Activated CD4-positive, alpha-beta T cell treated with anti-CD3 and anti-CD28 coated beads for 24 hours (primary cell): ENCODE results near the gene FREY1.

ENCODE experiments used
- DNase-seq, 2 donors: peaks; one replicate each; pipeline ENCODE4 v3.0.0-alpha.2; 2020; ENCODE audit warnings: low read depth in 2 of 2

The FREY1 gene

GRCh38 chr11:45895553-45896259 lies 11.4 kb downstream of the FREY1 start:
- no peak for DNase-seq

GRCh38 chr11:45894555-45895247 lies 12.4 kb downstream of the FREY1 start:
- no peak for DNase-seq

DNA sequence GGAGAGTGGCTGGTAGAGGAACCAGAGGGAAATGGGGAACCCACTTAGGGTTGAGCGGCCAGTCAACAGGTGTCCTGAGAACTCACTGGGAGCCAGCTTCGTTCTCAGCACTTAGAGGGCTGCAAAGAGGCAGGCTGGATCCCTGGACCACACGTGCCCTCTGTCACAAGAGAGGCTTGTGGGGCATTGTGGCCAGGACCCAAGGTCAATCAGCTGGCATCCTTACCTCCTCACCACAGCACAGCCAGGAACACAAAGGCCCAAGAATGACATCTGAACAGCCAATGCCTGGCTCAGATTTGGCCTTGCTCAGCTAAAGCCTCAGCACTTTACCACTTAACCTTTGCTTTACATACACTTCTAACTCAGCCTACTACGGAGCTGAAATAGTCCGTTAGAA lies 14.2 kb downstream of the FREY1 start:
- DNase-seq = no peak

GRCh38 chr11:45890886-45891550 lies 16.1 kb downstream of the FREY1 start:
- DNase-seq = no peak

- DNase-seq = no peak
These were observed 17.1 kb downstream of the FREY1 start for GRCh38 chr11:45889966-45890365.

DNA sequence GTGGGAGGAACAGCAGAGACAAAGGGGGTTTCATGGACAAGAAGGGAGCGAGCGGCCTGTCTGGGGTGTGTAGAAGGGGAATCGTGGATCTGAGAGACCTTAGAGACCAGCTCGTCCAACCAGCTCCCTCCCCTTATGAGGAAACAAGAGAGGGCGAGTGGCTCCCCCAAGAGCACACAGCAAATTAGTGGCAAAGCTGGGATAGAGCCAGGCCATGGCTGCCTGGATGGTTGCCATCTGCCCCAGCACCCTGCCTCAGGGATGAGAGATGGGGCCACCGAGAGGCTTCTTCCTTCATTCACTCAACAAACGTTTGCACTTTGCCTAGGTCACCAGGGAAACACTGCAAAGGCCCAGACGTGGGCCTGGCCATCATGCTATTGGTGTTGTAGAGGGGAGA lies 17.5 kb downstream of the FREY1 start:
- no peak for DNase-seq

- DNase-seq = no peak
These were observed 19.5 kb downstream of the FREY1 start for GRCh38 chr11:45887587-45887986.

- no peak for DNase-seq
These were observed 20.1 kb downstream of the FREY1 start for GRCh38 chr11:45886816-45887520.

- DNase-seq = no peak
These were observed 20.9 kb downstream of the FREY1 start for GRCh38 chr11:45885921-45886721.

GRCh38 chr11:45885274-45885920 lies 21.7 kb downstream of the FREY1 start, which contains the start of gene MAPK8IP1:
MAPK8IP1 (plus strand) TSS chr11:45885651; CDS start chr11:45885821, 170 bp downstream.
- peak; percentile 29 to 31 for DNase-seq

DNA sequence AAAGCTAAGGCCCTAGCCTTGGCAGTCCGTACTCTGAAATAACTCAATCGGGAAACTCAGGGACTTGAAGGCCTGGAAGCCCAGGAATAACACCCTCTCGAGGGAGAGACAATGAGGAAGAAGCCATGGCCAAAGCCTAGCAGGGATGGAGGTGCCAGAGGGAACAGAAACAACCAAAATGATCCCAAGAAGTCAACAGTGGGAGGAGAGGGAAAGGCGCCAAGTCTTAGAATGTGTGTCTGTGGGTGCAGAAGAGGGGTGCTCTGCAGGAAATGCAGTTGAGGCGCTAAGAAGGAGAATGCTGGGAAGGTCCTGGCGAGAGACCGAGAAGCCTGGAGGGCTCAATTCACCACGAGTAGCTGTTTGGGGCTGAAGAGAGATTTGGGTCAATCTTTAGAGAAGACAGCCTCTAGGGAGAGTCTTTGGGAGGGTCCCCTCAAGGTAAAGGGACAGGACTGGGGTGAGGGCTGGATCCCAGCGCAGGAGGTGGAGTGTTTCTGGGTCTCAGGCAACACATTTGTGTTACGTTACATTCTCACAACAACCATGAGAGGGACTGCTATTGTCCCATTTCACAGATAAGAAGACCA lies 22.4 kb downstream of the FREY1 start:
- no peak for DNase-seq

GRCh38 chr11:45881708-45882368 lies 25.2 kb downstream of the FREY1 start:
- DNase-seq = no peak

DNA sequence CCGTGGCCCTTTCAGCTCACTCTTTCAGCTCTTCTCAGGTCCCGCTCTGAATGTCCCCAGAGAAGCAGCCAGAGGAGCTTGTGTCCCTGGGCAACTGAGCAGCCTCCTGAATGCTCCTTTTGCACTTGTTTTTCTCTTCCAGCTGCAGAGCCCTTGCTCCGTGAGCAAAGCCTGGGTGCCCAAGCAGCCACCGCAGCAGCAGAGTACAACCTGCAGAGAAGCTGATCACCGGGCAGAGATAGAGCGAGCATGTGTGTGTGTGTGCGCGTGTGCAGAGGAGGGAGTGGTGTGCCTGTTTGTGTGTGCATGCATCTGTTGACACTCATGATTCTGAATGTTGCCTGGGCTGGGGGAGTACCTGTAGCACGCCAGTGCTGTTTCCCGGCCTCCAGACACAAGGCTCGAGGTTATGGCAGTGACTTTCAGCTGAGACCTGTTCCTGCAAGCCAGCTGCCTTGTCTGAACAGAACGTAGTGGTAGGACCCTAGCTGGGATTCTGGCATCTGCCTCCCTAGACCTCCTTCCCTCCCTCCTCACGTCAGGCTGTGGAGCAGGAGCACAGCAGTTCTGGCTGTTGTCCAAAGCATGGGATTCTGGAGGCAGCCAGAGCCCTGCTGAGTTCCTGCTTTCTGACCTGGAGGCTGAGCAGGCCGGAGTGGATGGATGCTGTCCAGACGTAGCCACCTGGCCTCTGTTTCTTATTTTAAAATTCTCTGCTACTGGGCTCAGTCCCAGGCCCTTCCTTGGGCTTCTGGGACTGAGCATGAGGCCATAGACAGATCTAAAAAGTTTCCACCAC lies 26.1 kb downstream of the FREY1 start:
- DNase-seq = no peak

DNA sequence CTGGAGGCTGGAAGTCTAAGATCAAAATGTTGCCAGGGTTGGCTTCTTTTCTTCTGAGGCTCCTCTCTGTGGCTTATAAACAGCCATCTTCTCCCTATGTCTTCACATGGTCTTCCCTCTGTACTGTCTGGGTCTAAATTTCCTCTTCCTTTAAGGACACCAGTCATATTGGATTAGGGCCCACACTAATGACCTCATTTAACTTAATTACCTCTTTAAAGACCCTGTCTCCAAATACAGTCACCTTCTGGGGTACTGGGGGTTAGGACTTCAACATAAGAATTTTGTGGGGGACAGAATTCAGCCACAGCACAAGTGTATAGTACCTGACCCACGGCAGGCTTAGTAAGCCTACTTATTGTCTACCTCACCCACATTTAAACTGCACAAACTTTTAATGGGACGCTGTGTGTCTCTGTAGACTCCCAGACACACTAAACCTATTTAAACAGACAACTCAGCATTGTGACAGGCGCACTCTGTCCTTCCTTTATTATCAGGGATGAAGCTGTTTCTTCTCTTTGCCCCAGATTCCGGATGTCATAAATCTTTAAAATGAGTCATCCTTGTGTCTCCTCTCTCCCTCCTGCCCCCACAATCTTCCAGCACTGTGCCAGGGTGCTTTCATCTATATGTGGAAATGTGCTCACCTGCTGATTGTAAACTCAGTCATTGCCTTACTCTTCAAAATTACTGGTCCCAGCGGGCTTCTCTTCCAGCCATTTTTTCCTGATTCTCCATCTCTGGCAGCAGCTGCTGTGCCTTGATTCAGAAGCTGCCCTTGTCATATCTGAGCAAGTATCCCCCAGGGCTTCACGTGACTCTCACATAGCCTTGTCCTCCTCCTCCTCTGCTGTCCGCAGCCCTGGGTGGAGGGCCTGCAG lies 27.0 kb downstream of the FREY1 start:
- DNase-seq = no peak

- no peak for DNase-seq
These were observed 29.2 kb downstream of the FREY1 start for GRCh38 chr11:45877845-45878244.

- DNase-seq = no peak
These were observed 29.9 kb downstream of the FREY1 start for GRCh38 chr11:45877221-45877620.

DNA sequence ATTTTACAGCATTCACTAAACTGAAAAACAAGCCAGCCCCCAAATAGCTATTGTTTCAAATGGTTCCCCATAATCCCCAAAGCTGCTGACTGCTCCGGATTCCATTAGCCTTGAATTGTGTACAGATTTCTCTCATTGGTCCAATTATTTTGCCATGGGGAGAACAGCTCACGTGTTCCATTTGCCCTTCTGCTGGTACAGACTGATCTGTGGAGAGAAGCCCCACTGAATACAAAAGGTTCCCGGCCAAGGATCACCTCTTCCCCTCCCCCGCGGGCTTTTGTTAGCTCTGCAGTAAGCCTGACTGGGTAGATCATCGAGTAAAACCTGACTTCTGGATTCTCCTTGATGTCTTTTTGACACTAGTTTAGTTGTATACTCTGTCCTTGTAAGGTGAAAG lies 30.7 kb downstream of the FREY1 start:
- DNase-seq = no peak
